ENCODE results near the gene MYD88. TPM values are rescaled to one million over a fixed set of nuclear protein-coding genes. Genes with fewer than 3 reads are reported as not detected.

The MYD88 gene
- total RNA-seq, 1 donor from 2014 or later: 22.4 TPM

- Mint-ChIP-seq H3K27me3 (ENCODE audit: low read depth) (peaks cover 36% of the 10 kb centered on the region), H3K4me3 (ENCODE audit: unreplicated experiment) (no peak overlapping the region), H3K4me1 (ENCODE audit: low read depth) (no peaks in the 10 kb centered on the region), H3K36me3 (ENCODE audit: low read depth) (peaks cover 4% of the 10 kb centered on the region), H3K9me3 (ENCODE audit: low read depth) (peaks cover 14% of the 10 kb centered on the region), H3K27ac (ENCODE audit: unreplicated experiment) (no peak overlapping the region)
- DNase-seq (ENCODE audit: low spot score): no peak
- TF ChIP-seq CTCF (IDR thresholded peaks at IDR 0.05): no peak
Observed at GRCh38 chr3:38102444-38102814, 36.0 kb upstream of the MYD88 start.

- H3K27ac Mint-ChIP-seq (ENCODE audit: unreplicated experiment): no peak overlapping the region
- no peak for TF ChIP-seq CTCF (IDR thresholded peaks at IDR 0.05)
- H3K4me3 Mint-ChIP-seq (ENCODE audit: unreplicated experiment): no peak overlapping the region
- H3K9me3 Mint-ChIP-seq (ENCODE audit: low read depth): peaks cover 14% of the 10 kb centered on the region
- no peak for DNase-seq (ENCODE audit: low spot score)
- H3K27me3 Mint-ChIP-seq (ENCODE audit: low read depth): peaks cover 21% of the 10 kb centered on the region
- peaks cover 2% of the 10 kb centered on the region for H3K36me3 Mint-ChIP-seq (ENCODE audit: low read depth)
- H3K4me1 Mint-ChIP-seq (ENCODE audit: low read depth): no peaks in the 10 kb centered on the region
Observed at GRCh38 chr3:38105525-38105924, 32.9 kb upstream of the MYD88 start.

- Mint-ChIP-seq H3K4me3 (ENCODE audit: unreplicated experiment) (no peak overlapping the region), H3K36me3 (ENCODE audit: low read depth) (peaks cover under 1% of the 10 kb centered on the region), H3K9me3 (ENCODE audit: low read depth) (peaks cover 14% of the 10 kb centered on the region), H3K27me3 (ENCODE audit: low read depth) (peaks cover 10% of the 10 kb centered on the region), H3K4me1 (ENCODE audit: low read depth) (no peaks in the 10 kb centered on the region), H3K27ac (ENCODE audit: unreplicated experiment) (no peak overlapping the region)
- no peak for TF ChIP-seq CTCF (IDR thresholded peaks at IDR 0.05)
- DNase-seq (ENCODE audit: low spot score): no peak
Observed at GRCh38 chr3:38107911-38108648, 30.4 kb upstream of the MYD88 start.

GRCh38 chr3:38108649-38109579 lies 29.5 kb upstream of the MYD88 start:
- no peak for TF ChIP-seq CTCF (IDR thresholded peaks at IDR 0.05)
- no peaks in the 10 kb centered on the region for H3K4me1 Mint-ChIP-seq (ENCODE audit: low read depth)
- no peak overlapping the region for H3K27ac Mint-ChIP-seq (ENCODE audit: unreplicated experiment)
- DNase-seq (ENCODE audit: low spot score): no peak
- H3K4me3 Mint-ChIP-seq (ENCODE audit: unreplicated experiment): no peak overlapping the region
- H3K36me3 Mint-ChIP-seq (ENCODE audit: low read depth): no peaks in the 10 kb centered on the region
- peaks cover 14% of the 10 kb centered on the region for H3K9me3 Mint-ChIP-seq (ENCODE audit: low read depth)
- peaks cover 3% of the 10 kb centered on the region for H3K27me3 Mint-ChIP-seq (ENCODE audit: low read depth)

- peaks cover 3% of the 10 kb centered on the region for H3K27me3 Mint-ChIP-seq (ENCODE audit: low read depth)
- no peak overlapping the region for H3K4me3 Mint-ChIP-seq (ENCODE audit: unreplicated experiment)
- H3K9me3 Mint-ChIP-seq (ENCODE audit: low read depth): peaks cover 10% of the 10 kb centered on the region
- no peak for DNase-seq (ENCODE audit: low spot score)
- H3K36me3 Mint-ChIP-seq (ENCODE audit: low read depth): no peaks in the 10 kb centered on the region
- H3K4me1 Mint-ChIP-seq (ENCODE audit: low read depth): no peaks in the 10 kb centered on the region
- H3K27ac Mint-ChIP-seq (ENCODE audit: unreplicated experiment): no peak overlapping the region
- TF ChIP-seq CTCF (IDR thresholded peaks at IDR 0.05): no peak
Observed at GRCh38 chr3:38109580-38110313, 28.7 kb upstream of the MYD88 start.

All from chondrocyte (in vitro differentiated cells).